ENCODE results near the gene SEMA3E. TPM values are rescaled to one million over a fixed set of nuclear protein-coding genes. Genes with fewer than 3 reads are reported as not detected.

Gene SEMA3E
- polyA plus RNA-seq, 3 donors: 0.10 to 0.31 (median 0.22) TPM

- WGBS, 3 donors: 89 to 96% (median 90%) methylated on average over 3 of the region's 3 CpGs
- H3K27ac ChIP-seq (ENCODE audit: low read depth, low read length): no peak overlapping the region
These were observed 2.9 kb downstream of the SEMA3E start for GRCh38 chr7:83646027-83646426.

DNA sequence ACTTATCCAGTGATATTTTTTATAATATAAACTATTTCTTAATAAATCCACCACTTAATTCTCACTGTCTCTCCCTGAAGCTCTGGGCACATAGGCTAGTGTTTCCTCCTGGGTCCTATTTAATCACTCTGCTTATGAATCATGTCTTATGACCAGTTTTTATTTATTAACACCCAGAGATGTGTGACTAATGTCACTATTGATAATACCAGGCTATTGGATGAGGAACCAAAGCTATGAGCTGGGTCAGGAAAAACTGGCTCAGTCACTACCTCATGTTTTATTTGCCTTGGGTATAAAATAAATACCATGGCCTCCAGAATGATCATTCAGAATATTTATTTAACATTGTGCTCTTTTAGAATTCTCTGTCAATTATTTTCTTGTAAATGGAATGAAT lies 5.2 kb downstream of the SEMA3E start:
- no peak overlapping the region for H3K27ac ChIP-seq (ENCODE audit: low read depth, low read length)

DNA sequence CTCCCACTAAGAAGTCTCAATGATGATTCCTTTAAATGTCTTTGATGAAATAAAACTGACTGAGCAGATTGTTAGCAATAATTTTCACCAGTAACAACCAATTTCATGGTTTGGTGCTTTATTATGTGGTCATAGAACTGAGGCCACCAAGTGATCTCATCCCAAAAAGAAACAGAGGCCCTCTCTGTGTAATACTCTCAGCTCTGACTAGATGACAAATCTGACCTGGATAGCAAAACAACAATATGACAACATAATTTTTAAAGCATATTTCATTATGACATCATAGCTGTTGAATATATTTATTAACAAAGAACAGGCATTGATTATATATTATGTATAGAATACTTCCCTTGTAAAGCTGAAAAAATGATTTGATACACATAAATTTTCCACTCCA lies 5.9 kb downstream of the SEMA3E start:
- H3K27ac ChIP-seq (ENCODE audit: low read depth, low read length): no peak overlapping the region

- H3K27ac ChIP-seq (ENCODE audit: low read depth, low read length): no peak overlapping the region
- 85 to 89% (median 86%) methylated on average over 1 of the region's 1 CpG for WGBS, 3 donors
These were observed 8.0 kb downstream of the SEMA3E start for GRCh38 chr7:83640731-83641537.

- WGBS, 3 donors: 74 to 92% (median 92%) methylated on average over 1 of the region's 1 CpG
- H3K27ac ChIP-seq (ENCODE audit: low read depth, low read length): no peak overlapping the region
These were observed 8.7 kb downstream of the SEMA3E start for GRCh38 chr7:83640240-83640639.

DNA sequence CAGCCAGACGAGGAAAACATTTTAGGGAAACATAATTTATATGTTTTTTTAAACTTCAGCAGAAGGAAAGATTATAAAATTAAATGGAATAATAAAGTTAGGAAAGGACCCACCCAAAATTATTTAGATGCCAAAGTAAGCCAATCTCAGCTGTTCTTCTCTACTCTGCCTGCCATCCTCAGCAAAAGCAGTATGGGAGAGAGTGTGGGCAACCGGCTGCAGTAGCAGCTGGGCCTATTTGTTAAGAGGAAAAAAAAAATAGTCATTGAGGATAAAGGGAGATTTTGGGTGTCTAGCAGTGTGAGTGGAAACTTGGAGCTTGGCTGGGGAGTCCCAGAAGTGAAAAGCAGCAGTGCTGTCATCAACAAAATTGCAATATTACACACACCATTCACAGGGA lies 15.4 kb downstream of the SEMA3E start:
- WGBS, 3 donors: 81 to 82% (median 81%) methylated on average over 2 of the region's 2 CpGs
- H3K27ac ChIP-seq (ENCODE audit: low read depth, low read length): no peak overlapping the region

- WGBS, 3 donors: 66 to 75% (median 72%) methylated on average over 12 of the region's 12 CpGs
- no peak overlapping the region for H3K27ac ChIP-seq (ENCODE audit: low read depth, low read length)
These were observed 19.6 kb downstream of the SEMA3E start for GRCh38 chr7:83629117-83629880.

- H3K27ac ChIP-seq (ENCODE audit: low read depth, low read length): no peak overlapping the region
These were observed 31.1 kb downstream of the SEMA3E start for GRCh38 chr7:83617858-83618257.

GRCh38 chr7:83614112-83614511 lies 34.8 kb downstream of the SEMA3E start:
- 29 to 54% (median 42%) methylated on average over 3 of the region's 3 CpGs for WGBS, 3 donors

GRCh38 chr7:83613232-83613631 lies 35.7 kb downstream of the SEMA3E start:
- no peak overlapping the region for H3K27ac ChIP-seq (ENCODE audit: low read depth, low read length)

More at GRCh38 chr7:83614112-83614511, 34.8 kb downstream of the SEMA3E start:
- no peak overlapping the region for H3K27ac ChIP-seq (ENCODE audit: low read depth, low read length)

DNA sequence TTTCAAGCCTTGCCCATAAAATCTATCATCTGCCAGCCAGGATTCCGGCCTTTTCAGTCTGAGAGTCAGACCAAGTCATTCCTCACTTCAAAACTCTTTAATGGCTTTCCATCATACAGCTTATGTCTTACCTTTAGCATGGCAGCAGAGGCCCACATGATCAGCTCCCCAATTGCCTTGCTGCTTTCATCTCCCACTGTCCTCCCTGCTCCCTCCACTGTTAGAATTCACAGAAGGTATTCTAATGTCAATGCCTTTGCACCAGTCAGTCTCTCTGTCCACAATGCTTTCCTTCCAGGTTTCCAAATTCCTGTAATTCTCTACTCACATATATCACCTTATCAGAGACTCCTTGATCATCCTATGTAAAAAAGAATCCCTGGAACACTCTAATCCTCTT lies 37.2 kb downstream of the SEMA3E start:
- no peak overlapping the region for H3K27ac ChIP-seq (ENCODE audit: low read depth, low read length)
- WGBS, 3 donors: 88 to 97% (median 94%) methylated on average over 1 of the region's 1 CpG

GRCh38 chr7:83610649-83611304 lies 38.2 kb downstream of the SEMA3E start:
- no peak overlapping the region for H3K27ac ChIP-seq (ENCODE audit: low read depth, low read length)
- WGBS, 3 donors: 62 to 79% (median 71%) methylated on average over 4 of the region's 4 CpGs

DNA sequence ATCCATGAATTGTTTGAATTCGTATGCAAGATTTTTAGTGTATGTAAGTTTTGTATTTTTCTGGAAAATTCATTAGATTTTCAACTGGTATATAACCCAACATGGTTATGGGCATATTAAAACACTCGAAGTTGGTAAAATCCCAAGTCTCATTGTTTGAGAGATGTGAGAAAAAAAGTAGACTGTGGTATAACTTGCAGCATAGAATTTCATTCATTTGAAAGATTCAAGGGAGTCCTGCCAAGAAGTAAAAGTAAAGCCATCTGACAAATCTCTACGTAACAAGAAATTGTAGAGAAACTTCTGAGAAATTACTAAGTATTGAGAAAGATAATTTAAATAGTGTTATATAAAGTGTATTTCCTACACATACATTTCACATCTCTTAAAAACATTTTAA lies 40.2 kb downstream of the SEMA3E start:
- no peak overlapping the region for H3K27ac ChIP-seq (ENCODE audit: low read depth, low read length)
- 68 to 79% (median 72%) methylated on average over 3 of the region's 3 CpGs for WGBS, 3 donors

- WGBS, 3 donors: 81 to 86% (median 83%) methylated on average over 1 of the region's 1 CpG
- no peak overlapping the region for H3K27ac ChIP-seq (ENCODE audit: low read depth, low read length)
These were observed 45.3 kb downstream of the SEMA3E start for GRCh38 chr7:83603649-83604048.

DNA sequence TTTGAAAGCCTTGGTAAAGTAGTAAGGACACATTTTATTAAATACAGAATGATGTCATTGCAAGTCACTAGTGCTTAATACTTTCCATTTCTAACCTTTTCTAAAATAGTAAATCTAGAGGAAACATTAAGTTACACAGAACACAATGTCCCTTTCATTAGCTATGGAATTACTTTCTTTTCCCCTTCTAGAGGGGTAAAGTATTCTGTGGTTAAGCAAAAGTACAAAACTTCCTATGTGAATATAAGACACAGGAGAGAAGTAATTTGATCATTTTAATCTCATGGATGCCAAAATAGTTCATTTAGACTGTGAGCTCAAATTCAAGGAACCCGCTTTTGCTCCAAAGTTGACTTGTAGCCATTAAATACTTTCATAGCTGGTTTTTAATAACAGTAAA lies 49.8 kb downstream of the SEMA3E start:
- no peak overlapping the region for H3K27ac ChIP-seq (ENCODE audit: low read depth, low read length)
- WGBS, 3 donors: 82 to 93% (median 91%) methylated on average over 1 of the region's 1 CpG

- 30 to 71% (median 67%) methylated on average over 4 of the region's 4 CpGs for WGBS, 3 donors
- H3K27ac ChIP-seq (ENCODE audit: low read depth, low read length): no peak overlapping the region
These were observed 54.9 kb downstream of the SEMA3E start for GRCh38 chr7:83593921-83594475.

- H3K27ac ChIP-seq (ENCODE audit: low read depth, low read length): no peak overlapping the region
- WGBS, 3 donors: 85 to 92% (median 86%) methylated on average over 4 of the region's 4 CpGs
These were observed 60.2 kb downstream of the SEMA3E start for GRCh38 chr7:83588602-83589240.

GRCh38 chr7:83586281-83586680 lies 62.7 kb downstream of the SEMA3E start:
- H3K27ac ChIP-seq (ENCODE audit: low read depth, low read length): no peak overlapping the region
- 42 to 52% (median 44%) methylated on average over 1 of the region's 1 CpG for WGBS, 3 donors

Data from adipose tissue (tissue), 3 donors.